Caco-2 (cell line): ENCODE results near the gene SLC25A15. TPM values are rescaled to one million over a fixed set of nuclear protein-coding genes. Genes with fewer than 3 reads are reported as not detected.

Experiments used
- Bru-seq: library from RNA; stranded (reverse); fragments of 400-500 nt; gene quantifications from one replicate; lab custom pipeline; 2021; lab: Mats Ljungman, UMichigan
- BruChase-seq, 2 experiments: library from RNA; stranded (reverse); fragments of 400-500 nt; gene quantifications; one replicate each; lab custom pipeline; 2021; lab: Mats Ljungman, UMichigan
- BruUV-seq: library from RNA; stranded (reverse); fragments of 400-500 nt; replicated peaks from 2 replicates; lab custom pipeline; 2021; lab: Mats Ljungman, UMichigan
- CTCF ChIA-PET: fragments of 300-600 bp; sonication (Branson Sonifier 250); formaldehyde crosslinking; loops from one replicate; lab custom pipeline; 2022; ENCODE audit warnings: antibody characterized with exemption; lab: Charles Lee
- POLR2A ChIA-PET: fragments of 300-600 bp; sonication (Branson Sonifier 250); formaldehyde crosslinking; loops from one replicate; lab custom pipeline; 2022; ENCODE audit warnings: antibody characterized with exemption; lab: Charles Lee
- DNase-seq, 2 experiments: peaks; one replicate each; pipeline versions ENCODE4 v3.0.0 to v3.0.0-alpha.2; 2020 to 2022
- H3K27me3 ChIP-seq: replicated peaks from 2 replicates; pipeline ENCODE4 v1.6.0; 2011; ENCODE audit warnings: low read length; ENCODE audit not compliant: control insufficient read depth, insufficient read depth
- H3K36me3 ChIP-seq: 2 replicates; pipeline ENCODE4 v1.5.1; 2011; ENCODE audit warnings: low read length; ENCODE audit not compliant: control insufficient read depth, insufficient read depth
- H3K4me1 ChIP-seq: fragments of 250-450 bp; sonication (Bioruptor Pico); 2 replicates; pipeline ENCODE4 v1.5.1; 2020; ENCODE audit warnings: mild to moderate bottlenecking
- H3K4me3 ChIP-seq: 2 replicates; pipeline ENCODE4 v1.5.1; 2011; ENCODE audit warnings: low read depth, mild to moderate bottlenecking, control low read depth, low read length
- H3K9me3 ChIP-seq: fragments of 250-450 bp; sonication (Bioruptor Pico); 2 replicates; pipeline ENCODE4 v1.5.1; 2020; ENCODE audit warnings: mild to moderate bottlenecking, moderate library complexity
- H3K27ac Mint-ChIP-seq: one replicate; pipeline ENCODE4 v1.8.0; 2022; ENCODE audit warnings: mixed read lengths; ENCODE audit not compliant: unreplicated experiment
- H3K27me3 Mint-ChIP-seq: one replicate; pipeline ENCODE4 v1.8.0; 2022; ENCODE audit warnings: mixed read lengths; ENCODE audit not compliant: insufficient read depth, unreplicated experiment
- H3K36me3 Mint-ChIP-seq: one replicate; pipeline ENCODE4 v1.8.0; 2022; ENCODE audit warnings: mild to moderate bottlenecking, mixed read lengths; ENCODE audit not compliant: insufficient read depth, unreplicated experiment
- H3K4me1 Mint-ChIP-seq: one replicate; pipeline ENCODE4 v1.8.0; 2022; ENCODE audit warnings: low read depth, mixed read lengths; ENCODE audit not compliant: unreplicated experiment
- H3K4me3 Mint-ChIP-seq: one replicate; pipeline ENCODE4 v1.8.0; 2022; ENCODE audit warnings: mild to moderate bottlenecking, moderate library complexity, mixed read lengths; ENCODE audit not compliant: unreplicated experiment
- H3K9me3 Mint-ChIP-seq: one replicate; pipeline ENCODE4 v1.8.0; 2022; ENCODE audit warnings: mixed read lengths; ENCODE audit not compliant: unreplicated experiment
- intact Hi-C: fragments of 100-400 bp; cut with micrococcal nuclease; formaldehyde crosslinking; loops from one replicate; pipeline ENCODE4 v1.10.0; 2022; ENCODE audit not compliant: unreplicated experiment
- long read RNA-seq: library from polyadenylated mRNA; stranded (forward); transcript quantifications from one replicate; pipeline ENCODE4 v2.0.0, GENCODE V29; 2022
- total RNA-seq: library from RNA; stranded (reverse); gene quantifications from 2 replicates; pipeline ENCODE4 v1.2.3, GENCODE V29; 2022
- TF ChIP-seq, protein P1 (sequence below), 2 experiments: fragments of 200-600 bp in 1 of 2; IDR thresholded peaks; 1 replicate in 1 of 2; 2 replicates in 1 of 2; pipeline versions ENCODE4 v1.5.1 to v1.8.0; 2011 to 2022; ENCODE audit warnings: antibody characterized with exemption in 1 of 2, control low read depth in 1 of 2, inconsistent platforms in 1 of 2, low read depth in 1 of 2, low read length in 1 of 2, mild to moderate bottlenecking in 1 of 2, moderate library complexity in 1 of 2; ENCODE audit not compliant: insufficient read depth in 1 of 2, severe bottlenecking in 1 of 2, unreplicated experiment in 1 of 2

SLC25A15 gene
- total RNA-seq (22.6 and 27.4 TPM in 2 replicates), Bru-seq, nascent RNA (percentile 77 among the genes with signal in this experiment), BruChase-seq, experiment 1, labeled RNA remaining after a 2-hour chase (percentile 71 among the genes with signal in this experiment), BruChase-seq, experiment 2, labeled RNA remaining after a 6-hour chase (percentile 76 among the genes with signal in this experiment)
- long read RNA-seq, transcript SLC25A15-201 (7 exons, 1,586 nt), result major isoform, 12 of 16 reads
- long read RNA-seq, partial matches to known transcripts, result 3 of 16 reads
- long read RNA-seq, other reads (novel, unspliced or antisense), result 1 of 16 reads

DNA sequence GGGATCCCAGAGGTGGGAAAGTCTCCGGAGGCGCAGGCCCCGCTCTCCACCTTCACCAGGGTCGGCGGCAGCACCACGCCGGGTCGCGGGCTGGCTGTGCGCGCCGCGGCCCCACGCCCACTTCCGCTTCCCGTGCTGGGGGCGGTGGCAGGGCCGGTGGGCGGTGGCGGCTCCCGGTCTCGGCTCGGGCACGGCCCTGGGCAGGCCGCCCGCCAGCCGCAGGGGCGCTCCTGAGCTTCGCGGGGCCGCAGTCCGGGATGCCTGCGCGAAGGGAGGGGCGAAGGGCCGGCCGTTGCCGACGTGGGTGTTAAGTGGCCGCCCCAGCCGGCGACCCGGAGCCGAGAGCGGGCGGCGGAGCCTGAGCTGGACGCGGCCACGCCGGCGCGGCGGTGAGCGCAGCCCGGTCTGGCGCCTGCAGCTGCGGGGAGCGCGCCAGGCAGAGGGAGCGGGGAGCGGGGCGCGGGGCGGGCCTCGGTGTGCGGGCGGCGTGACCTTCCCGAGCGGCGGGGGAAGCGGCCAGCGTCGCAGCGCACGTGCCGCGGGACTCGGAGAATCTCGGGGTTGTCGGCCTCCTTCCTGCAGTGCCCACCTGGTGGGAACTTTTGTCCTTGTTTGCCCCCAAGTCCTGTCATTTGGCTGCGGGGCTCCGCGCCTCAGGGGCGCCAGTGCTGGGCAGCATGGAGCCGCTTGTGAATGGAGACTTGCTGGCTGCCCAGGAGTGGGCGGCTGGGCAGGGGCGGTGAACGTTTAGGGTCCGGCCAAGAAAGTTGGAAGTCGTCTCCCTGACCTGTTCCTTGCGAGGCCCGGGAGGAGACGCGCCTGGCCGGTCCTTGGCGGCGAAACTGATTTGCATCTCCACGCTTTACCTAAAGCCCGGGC lies at the start of gene SLC25A15:
SLC25A15 (plus strand) TSS at position 337 of the 879 bp plus-strand sequence. CDS start 3,616 bp downstream, outside the sequence.
- CTCF ChIA-PET, result interaction anchor here (0.6 to 1.9 kb wide), 6 partner anchors 12 to 271 kb away, joined by 3 to 13 read pairs (median 8); no protein-coding TSS in a partner anchor
- H3K4me3 Mint-ChIP-seq, result peak within 1 kb of the TSS; percentile 77
- BruUV-seq, result no TSS peak

DNA sequence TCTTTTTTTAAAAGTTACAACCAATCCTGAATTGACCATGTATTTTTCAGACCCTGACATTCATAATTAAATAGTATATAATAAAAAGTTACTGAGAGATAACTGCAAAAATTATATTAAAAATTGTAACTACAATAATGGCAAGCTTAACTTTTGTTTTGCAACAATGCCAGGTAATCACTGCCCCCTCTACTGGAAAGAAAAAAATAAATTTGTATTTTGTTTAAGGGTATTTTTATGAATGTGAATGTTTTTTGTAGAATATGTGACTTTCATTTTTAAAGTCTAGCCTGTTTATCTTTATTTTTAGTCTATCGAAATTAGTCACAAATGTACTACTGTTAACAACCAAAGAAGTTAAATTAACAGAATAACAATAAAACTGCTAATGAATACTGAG lies 40.1 kb upstream of the SLC25A15 start:
- Mint-ChIP-seq H3K9me3 (no peaks in the 10 kb centered on the region), H3K36me3 (peaks cover 6% of the 10 kb centered on the region), H3K4me1 (no peaks in the 10 kb centered on the region), H3K4me3 (no peak overlapping the region), H3K27ac (no peak overlapping the region), H3K27me3 (no peaks in the 10 kb centered on the region)
- no peaks in the 10 kb centered on the region for H3K4me1 ChIP-seq
- intact Hi-C loops, result no loop called here
- H3K27me3 ChIP-seq, result no peaks in the 10 kb centered on the region
- TF ChIP-seq, protein P1, sequence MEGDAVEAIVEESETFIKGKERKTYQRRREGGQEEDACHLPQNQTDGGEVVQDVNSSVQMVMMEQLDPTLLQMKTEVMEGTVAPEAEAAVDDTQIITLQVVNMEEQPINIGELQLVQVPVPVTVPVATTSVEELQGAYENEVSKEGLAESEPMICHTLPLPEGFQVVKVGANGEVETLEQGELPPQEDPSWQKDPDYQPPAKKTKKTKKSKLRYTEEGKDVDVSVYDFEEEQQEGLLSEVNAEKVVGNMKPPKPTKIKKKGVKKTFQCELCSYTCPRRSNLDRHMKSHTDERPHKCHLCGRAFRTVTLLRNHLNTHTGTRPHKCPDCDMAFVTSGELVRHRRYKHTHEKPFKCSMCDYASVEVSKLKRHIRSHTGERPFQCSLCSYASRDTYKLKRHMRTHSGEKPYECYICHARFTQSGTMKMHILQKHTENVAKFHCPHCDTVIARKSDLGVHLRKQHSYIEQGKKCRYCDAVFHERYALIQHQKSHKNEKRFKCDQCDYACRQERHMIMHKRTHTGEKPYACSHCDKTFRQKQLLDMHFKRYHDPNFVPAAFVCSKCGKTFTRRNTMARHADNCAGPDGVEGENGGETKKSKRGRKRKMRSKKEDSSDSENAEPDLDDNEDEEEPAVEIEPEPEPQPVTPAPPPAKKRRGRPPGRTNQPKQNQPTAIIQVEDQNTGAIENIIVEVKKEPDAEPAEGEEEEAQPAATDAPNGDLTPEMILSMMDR (IDR thresholded peaks at IDR 0.05; ENCODE audit: insufficient read depth in 1 of 2, low read depth in 1 of 2, low read length in 1 of 2, severe bottlenecking in 1 of 2, unreplicated experiment in 1 of 2), result peak in 1 of 2 experiments; percentile 23
- H3K36me3 ChIP-seq, result no peaks in the 10 kb centered on the region
- no peaks in the 10 kb centered on the region for H3K9me3 ChIP-seq
- no peak for DNase-seq
- POLR2A ChIA-PET, result no interaction called here
- no TSS peak for BruUV-seq
- H3K4me3 ChIP-seq, result no peak overlapping the region
- CTCF ChIA-PET, result no interaction called here

More for the DNA sequence above, at the start of gene SLC25A15:
- no peaks in the 10 kb centered on the region for H3K9me3 Mint-ChIP-seq
- intact Hi-C loops, result loop anchor here (1.0 to 10.0 kb wide), 5 partner anchors 12 to 435 kb away; partner anchors contain the start of gene MRPS31
- DNase-seq, result peak; percentile 90 to 96
- no peaks in the 10 kb centered on the region for H3K36me3 Mint-ChIP-seq
- TF ChIP-seq, protein P1 (IDR thresholded peaks at IDR 0.05; ENCODE audit: insufficient read depth in 1 of 2, low read depth in 1 of 2, low read length in 1 of 2, severe bottlenecking in 1 of 2, unreplicated experiment in 1 of 2), result peak; percentile 30 to 41
- no peaks in the 10 kb centered on the region for H3K9me3 ChIP-seq
- H3K27me3 Mint-ChIP-seq, result no peaks in the 10 kb centered on the region
- 0 out of 2 replicates have a peak, but pooled peaks cover 2% of the 10 kb centered on the region for H3K36me3 ChIP-seq
- peaks cover 14% of the 10 kb centered on the region for H3K4me1 Mint-ChIP-seq
- peak within 1 kb of the TSS; percentile 98 for H3K4me3 ChIP-seq
- peak within 1 kb of the TSS; percentile 64 for H3K27ac Mint-ChIP-seq
- H3K27me3 ChIP-seq, result no peaks in the 10 kb centered on the region
- POLR2A ChIA-PET, result interaction anchor here (0.5 to 1.1 kb wide), 7 partner anchors 18 to 426 kb away, joined by 3 to 11 read pairs (median 6); no protein-coding TSS in a partner anchor
- peaks cover 9% of the 10 kb centered on the region; the same call in 1 of the 2 replicates for H3K4me1 ChIP-seq
